Rectal smooth muscle tissue (tissue), 1 donor: ENCODE results near the gene PJA2.
A peak's percentile ranks its signal among the peaks of the same experiment; 100 is the strongest.
"Not testable (repeated sequence)": the region's sequence is repeated elsewhere in the genome, so short reads cannot be mapped to it uniquely, and the experiment has no call there.

ENCODE experiments used
- H3K27ac ChIP-seq: one replicate; pipeline ENCODE4 v1.7.0; 2013; ENCODE audit warnings: low read depth, low read length, inconsistent platforms
- H3K27me3 ChIP-seq: one replicate; pipeline ENCODE4 v1.7.0; 2013; ENCODE audit warnings: low read length; ENCODE audit not compliant: control insufficient read depth, insufficient read depth
- H3K36me3 ChIP-seq: one replicate; pipeline ENCODE4 v1.7.0; 2013; ENCODE audit warnings: low read length; ENCODE audit not compliant: control insufficient read depth, insufficient read depth
- H3K4me1 ChIP-seq: one replicate; pipeline ENCODE4 v1.7.0; 2013; ENCODE audit warnings: low read length; ENCODE audit not compliant: control insufficient read depth, insufficient read depth
- H3K4me3 ChIP-seq: one replicate; pipeline ENCODE4 v1.7.0; 2013; ENCODE audit warnings: low read length
- H3K9ac ChIP-seq: one replicate; pipeline ENCODE4 v1.7.0; 2013; ENCODE audit warnings: low read length

PJA2 gene

DNA sequence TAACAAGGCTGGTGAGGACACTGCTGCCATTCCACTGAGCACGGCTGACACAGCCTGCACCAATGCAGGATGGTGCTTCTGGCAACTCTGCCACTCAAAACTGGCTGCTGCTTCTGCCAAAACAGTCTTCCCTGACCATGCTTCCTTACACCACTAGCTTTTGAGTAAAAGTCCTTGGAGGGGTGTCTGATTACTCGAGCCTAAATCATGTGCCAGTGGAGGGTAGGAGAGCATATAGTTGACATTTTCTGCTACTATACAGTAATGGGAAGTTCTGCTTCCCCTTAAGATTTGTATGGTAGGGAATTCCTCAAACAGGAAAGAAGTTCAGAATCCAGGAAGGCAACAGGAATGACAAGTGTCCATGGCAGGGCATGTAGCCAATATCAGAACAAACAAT is 12.2 kb upstream of the PJA2 start:
- H3K27ac ChIP-seq, result no peak overlapping the region
- no peak overlapping the region for H3K4me3 ChIP-seq
- H3K36me3 ChIP-seq, result no peaks in the 10 kb centered on the region

GRCh38 chr5:109418712-109419352 is 9.1 kb upstream of the PJA2 start:
- Histone ChIP-seq H3K4me1 (no peaks in the 10 kb centered on the region), H3K27me3 (no peaks in the 10 kb centered on the region), H3K27ac (no peak overlapping the region), H3K36me3 (no peaks in the 10 kb centered on the region), H3K4me3 (no peak overlapping the region), H3K9ac (no peak overlapping the region)

More for the DNA sequence above, 12.2 kb upstream of the PJA2 start:
- Histone ChIP-seq H3K4me1 (no peaks in the 10 kb centered on the region), H3K27me3 (no peaks in the 10 kb centered on the region), H3K9ac (no peak overlapping the region)

- Histone ChIP-seq H3K4me3 (no peak overlapping the region), H3K27me3 (no peaks in the 10 kb centered on the region), H3K9ac (no peak overlapping the region), H3K36me3 (no peaks in the 10 kb centered on the region), H3K27ac (no peak overlapping the region), H3K4me1 (peaks cover 12% of the 10 kb centered on the region)
Observed at GRCh38 chr5:109416882-109417281, 7.1 kb upstream of the PJA2 start.

DNA sequence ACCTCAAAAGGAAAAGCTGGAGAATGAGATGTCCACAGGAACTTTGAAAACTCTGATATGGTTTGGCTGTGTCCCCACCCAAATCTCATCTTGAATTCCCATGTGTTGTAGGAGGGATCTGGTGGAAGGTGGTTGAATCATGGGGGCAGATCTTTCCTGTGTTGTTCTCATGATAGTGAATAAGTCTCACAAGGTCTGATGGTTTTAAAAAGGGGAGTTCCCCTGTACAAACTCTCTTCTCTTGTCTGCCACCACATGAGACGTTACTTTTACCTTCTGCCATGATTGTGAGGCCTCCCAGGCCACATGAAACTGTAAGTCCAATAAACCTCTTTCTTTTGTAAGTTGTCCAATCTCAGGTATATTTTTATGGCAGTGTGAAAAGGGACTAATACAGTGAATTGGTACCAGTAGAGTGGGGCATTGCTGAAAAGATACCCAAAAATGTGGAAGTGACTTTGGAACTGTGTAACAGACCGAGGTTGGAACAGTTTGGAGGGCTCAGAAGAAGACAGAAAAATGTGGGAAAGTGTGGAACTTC is 4.2 kb upstream of the PJA2 start:
- not testable (repeated sequence) for H3K4me3 ChIP-seq, H3K27me3 ChIP-seq, H3K9ac ChIP-seq, H3K36me3 ChIP-seq
- Histone ChIP-seq H3K27ac (peak overlapping the region; percentile 68), H3K4me1 (peaks cover 22% of the 10 kb centered on the region)

GRCh38 chr5:109413458-109413857 is 3.7 kb upstream of the PJA2 start:
- peaks cover 22% of the 10 kb centered on the region for H3K4me1 ChIP-seq
- H3K4me3 ChIP-seq, result no peak overlapping the region
- H3K27me3 ChIP-seq, result no peaks in the 10 kb centered on the region
- no peak overlapping the region for H3K9ac ChIP-seq
- H3K27ac ChIP-seq, result peak overlapping the region; percentile 68
- H3K36me3 ChIP-seq, result no peaks in the 10 kb centered on the region

DNA sequence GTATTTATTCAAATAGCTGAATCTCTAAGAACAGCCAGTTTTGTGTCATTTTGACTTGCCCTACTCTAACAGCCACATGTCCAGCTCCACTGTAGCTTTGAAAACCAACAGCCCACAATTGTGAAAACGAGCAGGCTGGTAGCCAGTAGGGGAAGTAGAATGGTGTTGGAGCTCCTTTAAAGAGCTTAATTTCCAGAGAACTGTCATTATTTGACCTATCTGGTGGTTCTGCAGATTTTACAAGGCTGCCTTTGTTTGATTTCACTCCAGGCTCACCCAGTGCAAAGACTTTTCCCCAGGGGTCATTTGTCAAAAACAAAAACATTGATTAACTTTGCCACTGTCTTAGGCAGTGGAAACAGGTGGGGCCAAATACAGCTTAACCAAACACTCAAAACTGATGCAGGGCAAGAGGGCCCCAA is 3.2 kb upstream of the PJA2 start:
- Histone ChIP-seq H3K4me3 (no peak overlapping the region), H3K27ac (peak overlapping the region; percentile 68), H3K4me1 (peaks cover 23% of the 10 kb centered on the region), H3K36me3 (no peaks in the 10 kb centered on the region), H3K27me3 (no peaks in the 10 kb centered on the region), H3K9ac (no peak overlapping the region)

DNA sequence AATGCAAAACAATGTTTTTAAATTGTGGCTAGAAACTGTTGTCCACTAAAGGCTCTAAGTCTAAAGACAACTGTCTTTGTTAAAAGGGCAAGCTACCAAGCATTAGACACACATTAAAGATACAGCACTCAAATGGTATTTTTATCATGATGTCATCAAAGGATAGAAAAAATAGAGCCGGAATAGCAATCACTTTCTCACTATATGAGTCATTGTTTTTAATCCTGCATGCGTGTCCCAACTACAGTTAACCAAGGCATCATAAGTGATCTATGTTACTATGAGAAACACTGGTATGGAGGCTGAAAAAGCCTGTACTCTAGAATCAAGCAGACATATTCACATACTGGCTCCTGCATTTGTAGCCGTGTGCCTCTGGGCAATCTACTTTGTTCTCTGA is 1.9 kb upstream of the PJA2 start:
- H3K27ac ChIP-seq, result peak overlapping the region; percentile 92

DNA sequence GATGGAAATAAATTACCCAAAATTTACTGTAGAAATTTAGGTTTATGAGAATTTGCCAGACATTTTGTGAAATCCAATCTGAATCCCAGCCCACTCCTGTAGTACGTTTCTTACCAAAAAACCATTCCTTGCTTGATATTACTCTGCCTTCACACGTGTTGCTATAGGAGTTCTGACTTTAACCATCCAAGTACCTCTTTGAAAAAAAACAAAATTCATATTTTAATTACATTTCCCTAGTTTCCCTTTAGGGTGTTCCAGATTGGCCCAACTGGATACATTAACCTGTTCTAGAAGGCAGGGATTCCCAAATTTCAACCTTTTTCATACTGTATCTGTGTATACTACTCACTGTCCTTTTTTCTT is 1.4 kb upstream of the PJA2 start:
- Histone ChIP-seq H3K36me3 (no peaks in the 10 kb centered on the region), H3K27me3 (no peaks in the 10 kb centered on the region), H3K9ac (no peak overlapping the region), H3K27ac (peak overlapping the region; percentile 92), H3K4me3 (peak overlapping the region; percentile 72), H3K4me1 (peaks cover 31% of the 10 kb centered on the region)

More for the DNA sequence above, 1.9 kb upstream of the PJA2 start:
- Histone ChIP-seq H3K27me3 (no peaks in the 10 kb centered on the region), H3K9ac (no peak overlapping the region), H3K4me3 (no peak overlapping the region), H3K4me1 (peaks cover 26% of the 10 kb centered on the region), H3K36me3 (no peaks in the 10 kb centered on the region)

DNA sequence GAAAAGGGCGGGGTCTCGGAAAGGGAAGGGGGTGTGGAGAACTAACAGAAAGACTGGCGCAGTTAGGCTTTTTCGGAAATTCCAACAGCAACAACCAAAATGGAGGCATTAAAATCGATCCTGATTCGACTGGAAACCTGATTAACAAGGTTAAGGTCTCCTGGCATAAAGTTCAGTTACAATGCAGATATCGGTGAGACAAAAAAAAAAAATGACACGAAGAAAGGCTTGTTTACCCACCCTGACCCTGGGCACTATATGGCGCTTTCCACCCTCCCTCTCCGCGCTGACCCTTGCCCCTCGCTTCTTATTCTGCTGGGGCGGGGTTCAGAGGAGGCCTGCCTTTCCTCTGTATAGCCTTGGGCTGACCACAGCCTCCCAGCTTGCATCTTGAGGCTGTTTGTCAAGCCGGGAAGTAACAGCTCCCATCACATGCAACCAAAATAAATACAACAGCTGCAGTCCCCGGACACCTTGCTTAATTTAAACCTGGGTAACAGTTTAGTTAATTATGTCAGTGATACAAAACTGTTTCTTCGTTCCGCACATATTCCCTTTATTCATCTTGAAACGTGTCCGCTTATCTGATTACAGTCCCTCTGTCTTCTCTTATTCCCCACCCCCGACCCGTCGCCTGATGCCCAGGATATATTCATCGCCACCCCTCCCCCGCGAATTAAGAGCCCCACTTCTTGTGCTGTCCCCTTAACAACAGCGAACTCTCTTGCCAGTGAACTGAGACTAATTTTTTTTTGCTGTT is 795 bp upstream of the PJA2 start:
- Histone ChIP-seq H3K36me3 (no peaks in the 10 kb centered on the region), H3K4me3 (peak overlapping the region; percentile 72), H3K9ac (peak overlapping the region; percentile 78), H3K4me1 (peaks cover 34% of the 10 kb centered on the region), H3K27me3 (no peaks in the 10 kb centered on the region), H3K27ac (peak overlapping the region; percentile 92)

- Histone ChIP-seq H3K36me3 (no peaks in the 10 kb centered on the region), H3K27ac (peak overlapping the region; percentile 99), H3K4me1 (peaks cover 34% of the 10 kb centered on the region), H3K27me3 (no peaks in the 10 kb centered on the region), H3K9ac (peak overlapping the region; percentile 99), H3K4me3 (peak overlapping the region; percentile 99)
Observed at GRCh38 chr5:109408991-109409843, 557 bp downstream of the PJA2 start.

- Histone ChIP-seq H3K27me3 (no peaks in the 10 kb centered on the region), H3K36me3 (no peaks in the 10 kb centered on the region), H3K27ac (no peak overlapping the region), H3K4me1 (peaks cover 26% of the 10 kb centered on the region), H3K4me3 (peak overlapping the region; percentile 99), H3K9ac (no peak overlapping the region)
Observed at GRCh38 chr5:109407913-109408312, 1.9 kb downstream of the PJA2 start.

GRCh38 chr5:109406719-109407118 is 3.1 kb downstream of the PJA2 start:
- Histone ChIP-seq H3K4me3 (peak overlapping the region; percentile 99), H3K9ac (no peak overlapping the region), H3K36me3 (no peaks in the 10 kb centered on the region), H3K27ac (peak overlapping the region; percentile 37), H3K4me1 (peaks cover 22% of the 10 kb centered on the region), H3K27me3 (no peaks in the 10 kb centered on the region)
